ENCODE data around the gene HOXA13.

Gene HOXA13

GRCh38 chr7:27196287-27196767, 3.6 kb downstream of the HOXA13 start (continued):
- TF ChIP-seq CTCF (tag by site-specific recombination; IDR thresholded peaks at IDR 0.05) (peak; percentile 71), ZNF704 (tag by site-specific recombination; IDR thresholded peaks at IDR 0.05) (no peak), ZNF211 (tag by site-specific recombination; IDR thresholded peaks at IDR 0.05; ENCODE audit: low read depth) (no peak), ZNF785 (tag by site-specific recombination; IDR thresholded peaks at IDR 0.05) (no peak), ZNF214 (tag by site-specific recombination; IDR thresholded peaks at IDR 0.05; ENCODE audit: borderline replicate concordance) (no peak), HIC1 (tag by site-specific recombination; IDR thresholded peaks at IDR 0.05) (no peak), ZNF121 (tag by site-specific recombination; IDR thresholded peaks at IDR 0.05) (no peak), ZNF473 (tag by site-specific recombination; IDR thresholded peaks at IDR 0.05) (no peak), ZNF433 (tag by site-specific recombination; IDR thresholded peaks at IDR 0.05; ENCODE audit: low read depth) (no peak), ZNF174 (tag by site-specific recombination; IDR thresholded peaks at IDR 0.05) (no peak), ZNF2 (tag by site-specific recombination; IDR thresholded peaks at IDR 0.05) (no peak), ZBTB26 (tag by site-specific recombination; optimal IDR thresholded peaks at IDR 0.05) (no peak), ZNF335 (tag by site-specific recombination; conservative IDR thresholded peaks at IDR 0.05) (no peak), ZNF843 (tag by site-specific recombination; IDR thresholded peaks at IDR 0.05) (0 out of 2 replicates have a peak, but pooled peaks have one; percentile 15), MEIS1 (CRISPR knock-in tag; IDR thresholded peaks at IDR 0.05; ENCODE audit: borderline replicate concordance) (no peak), PRDM2 (tag by site-specific recombination; IDR thresholded peaks at IDR 0.05; ENCODE audit: borderline replicate concordance) (no peak), IKZF3 (tag by site-specific recombination; IDR thresholded peaks at IDR 0.05) (peak; percentile 22; the same call in 1 of the 2 replicates), ZNF239 (tag by site-specific recombination; IDR thresholded peaks at IDR 0.05) (no peak), ZNF660 (tag by site-specific recombination; IDR thresholded peaks at IDR 0.05) (peak; percentile 46; the same call in 1 of the 2 replicates), ZNF18 (tag by site-specific recombination; IDR thresholded peaks at IDR 0.05) (no peak), PRDM10 (tag by site-specific recombination; IDR thresholded peaks at IDR 0.05) (no peak)
